GM12872 (cell line): ENCODE data around the gene FMO2.

Experiments
- TF ChIP-seq, protein P1 (sequence below): IDR thresholded peaks from 3 replicates; pipeline ENCODE4 v1.5.1; 2011; ENCODE audit warnings: low read depth, mild to moderate bottlenecking, low read length, moderate library complexity; ENCODE audit not compliant: insufficient read depth

FMO2 gene

DNA sequence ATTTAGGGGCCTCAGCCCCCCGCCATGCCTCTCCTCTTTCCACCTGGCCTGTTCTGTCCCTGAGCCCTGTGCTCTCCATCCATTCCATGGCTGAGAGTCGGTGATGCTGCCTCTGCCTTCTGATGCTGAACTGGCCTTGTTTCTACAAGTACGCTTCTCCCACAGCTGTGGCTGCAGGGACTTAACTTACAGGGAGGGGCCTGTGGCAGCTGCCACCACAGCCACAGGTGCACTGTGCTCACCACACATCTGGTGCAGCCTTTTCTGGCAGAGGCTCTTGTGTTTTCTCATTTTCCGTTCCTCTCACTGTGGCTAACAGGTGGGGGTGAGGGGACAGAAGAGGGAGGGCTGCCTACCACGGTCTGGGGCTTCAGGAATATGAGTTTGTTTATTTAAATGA, 67.4 kb downstream of the FMO2 start:
- TF ChIP-seq, protein P1, sequence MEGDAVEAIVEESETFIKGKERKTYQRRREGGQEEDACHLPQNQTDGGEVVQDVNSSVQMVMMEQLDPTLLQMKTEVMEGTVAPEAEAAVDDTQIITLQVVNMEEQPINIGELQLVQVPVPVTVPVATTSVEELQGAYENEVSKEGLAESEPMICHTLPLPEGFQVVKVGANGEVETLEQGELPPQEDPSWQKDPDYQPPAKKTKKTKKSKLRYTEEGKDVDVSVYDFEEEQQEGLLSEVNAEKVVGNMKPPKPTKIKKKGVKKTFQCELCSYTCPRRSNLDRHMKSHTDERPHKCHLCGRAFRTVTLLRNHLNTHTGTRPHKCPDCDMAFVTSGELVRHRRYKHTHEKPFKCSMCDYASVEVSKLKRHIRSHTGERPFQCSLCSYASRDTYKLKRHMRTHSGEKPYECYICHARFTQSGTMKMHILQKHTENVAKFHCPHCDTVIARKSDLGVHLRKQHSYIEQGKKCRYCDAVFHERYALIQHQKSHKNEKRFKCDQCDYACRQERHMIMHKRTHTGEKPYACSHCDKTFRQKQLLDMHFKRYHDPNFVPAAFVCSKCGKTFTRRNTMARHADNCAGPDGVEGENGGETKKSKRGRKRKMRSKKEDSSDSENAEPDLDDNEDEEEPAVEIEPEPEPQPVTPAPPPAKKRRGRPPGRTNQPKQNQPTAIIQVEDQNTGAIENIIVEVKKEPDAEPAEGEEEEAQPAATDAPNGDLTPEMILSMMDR, result no peak

DNA sequence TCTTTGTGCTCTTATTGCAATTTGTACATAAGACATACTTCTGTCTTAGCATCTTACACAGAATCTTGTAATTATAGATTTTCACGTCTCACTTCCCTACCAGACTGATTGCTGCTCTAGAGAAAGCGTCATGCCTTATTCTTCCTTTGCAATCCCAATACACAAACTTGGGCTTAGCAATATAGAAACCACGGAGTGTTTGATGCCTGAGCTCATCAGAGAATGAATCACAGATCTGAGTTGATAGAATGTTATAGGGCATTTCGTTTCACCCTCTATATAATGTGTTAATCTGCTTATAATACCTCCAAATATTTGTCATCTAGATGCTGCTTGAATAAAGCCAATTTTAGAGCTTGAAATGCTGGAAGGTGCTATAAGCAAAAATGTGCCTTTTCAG, 69.8 kb downstream of the FMO2 start:
- TF ChIP-seq, protein P1, result no peak

DNA sequence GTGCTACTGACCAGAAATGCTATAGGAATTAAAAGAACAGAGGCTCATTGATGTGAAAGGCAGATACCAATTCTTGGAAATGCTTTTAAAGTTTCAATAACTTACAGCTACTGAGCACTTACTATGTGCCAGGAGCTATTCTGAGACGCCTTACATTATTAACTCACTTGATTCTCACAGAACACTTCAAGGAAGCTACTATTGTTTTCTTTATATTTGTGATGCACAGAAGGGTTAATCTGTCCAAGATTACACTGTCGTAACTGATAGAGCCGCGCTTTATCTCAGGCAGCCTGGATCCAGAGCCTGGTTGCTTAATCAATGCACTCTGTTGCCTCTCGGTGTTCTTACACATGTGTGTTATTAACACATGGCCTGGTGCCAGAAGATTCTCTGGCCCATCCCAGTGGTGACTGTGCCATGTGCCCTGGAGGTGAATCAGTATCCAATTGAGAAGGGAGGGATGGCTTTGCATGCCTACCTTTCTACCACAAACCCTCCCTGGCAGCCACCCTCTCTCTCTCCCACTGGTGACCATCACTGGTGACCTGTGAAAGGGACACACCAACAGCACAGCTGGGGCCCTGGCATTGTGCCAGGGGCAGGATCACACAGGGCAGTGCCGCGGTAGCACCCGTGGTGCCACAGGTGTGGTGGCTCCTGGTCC, 72.0 kb downstream of the FMO2 start:
- TF ChIP-seq, protein P1, result no peak

DNA sequence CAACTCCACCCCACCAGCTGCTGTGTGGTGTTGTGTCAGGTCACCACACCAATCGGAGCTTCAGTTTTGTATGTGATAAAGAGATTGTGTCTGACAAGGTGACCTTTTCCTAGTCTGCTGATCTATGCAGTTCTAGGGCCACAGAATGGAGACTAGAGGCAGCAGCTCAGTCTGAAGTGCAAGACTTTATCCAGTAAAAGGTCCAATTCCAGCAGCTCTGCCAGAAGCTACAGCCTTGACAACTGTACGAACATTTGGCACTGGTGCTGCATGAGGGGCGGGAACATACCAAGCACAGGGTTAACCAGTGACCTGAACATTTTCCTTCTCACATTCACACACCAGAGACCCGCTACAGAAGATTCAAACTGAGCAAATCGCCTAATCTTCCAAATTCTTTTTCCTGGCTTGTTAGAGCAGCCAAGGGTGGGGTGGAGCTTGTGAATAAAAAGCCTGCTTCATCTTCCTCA, 72.5 kb downstream of the FMO2 start:
- TF ChIP-seq, protein P1, result no peak

DNA sequence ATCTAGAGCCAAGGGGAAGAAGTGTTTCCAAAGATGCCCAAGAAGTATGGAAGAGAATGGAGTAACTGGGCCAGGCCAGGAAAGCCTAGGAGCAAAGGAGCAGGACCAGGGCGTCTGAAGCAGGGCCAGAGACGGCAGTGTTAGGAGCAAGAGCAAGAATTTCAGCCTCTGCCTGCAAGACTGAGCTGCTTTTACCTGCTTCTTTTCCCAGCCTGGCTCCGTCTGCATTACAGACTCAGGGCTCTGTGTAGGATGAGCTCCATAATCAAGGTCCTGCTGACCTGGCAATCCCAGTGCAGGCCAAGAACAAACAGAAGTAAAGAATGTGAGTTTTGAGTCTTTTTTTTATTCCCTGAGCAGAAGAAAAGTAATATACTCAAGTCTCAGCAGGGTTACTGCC, 73.3 kb downstream of the FMO2 start:
- TF ChIP-seq, protein P1, result no peak

DNA sequence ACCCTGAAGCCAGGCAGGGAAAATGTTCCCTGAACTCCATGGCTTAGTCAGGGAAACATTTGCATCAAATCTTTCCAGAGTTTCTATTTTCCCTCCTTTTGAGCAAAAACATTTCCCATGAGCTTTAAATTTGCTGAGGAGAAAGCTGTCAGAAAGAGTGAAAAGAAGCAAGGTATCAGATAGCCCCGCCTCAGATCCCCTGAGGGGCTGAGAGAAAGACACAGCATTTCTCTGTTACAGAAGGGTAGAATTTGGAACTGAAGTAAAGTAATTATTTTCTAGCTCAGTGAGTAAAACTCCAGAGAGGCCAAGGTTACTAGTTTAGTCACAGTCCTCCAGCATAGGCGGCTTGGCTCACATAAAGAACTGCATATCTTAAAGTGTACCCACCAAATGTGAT, 73.8 kb downstream of the FMO2 start:
- TF ChIP-seq, protein P1, result no peak
